ENCODE data around the gene DOCK3.

- TF ChIP-seq POLR2AphosphoS5 (IDR thresholded peaks at IDR 0.05): no peak
- no peak for TF ChIP-seq POLR2A (IDR thresholded peaks at IDR 0.05)
These were observed 14.8 kb downstream of the DOCK3 start for GRCh38 chr3:50689558-50689957.
